AG09319 (cell line): ENCODE measurements around the gene WASL.
"Not testable (repeated sequence)": the region's sequence is repeated elsewhere in the genome, so short reads cannot be mapped to it uniquely, and the experiment has no call there.

Experiments
- DNase-seq: peaks from one replicate; pipeline ENCODE4 v3.0.0-alpha.2; 2010; ENCODE audit warnings: low read depth; ENCODE audit errors: extremely low read depth
- TF ChIP-seq, protein P1 (sequence below): IDR thresholded peaks from 2 replicates; pipeline ENCODE4 v1.5.1; 2011; ENCODE audit warnings: low read depth, mild to moderate bottlenecking, inconsistent platforms, low read length, moderate library complexity

WASL gene

DNA sequence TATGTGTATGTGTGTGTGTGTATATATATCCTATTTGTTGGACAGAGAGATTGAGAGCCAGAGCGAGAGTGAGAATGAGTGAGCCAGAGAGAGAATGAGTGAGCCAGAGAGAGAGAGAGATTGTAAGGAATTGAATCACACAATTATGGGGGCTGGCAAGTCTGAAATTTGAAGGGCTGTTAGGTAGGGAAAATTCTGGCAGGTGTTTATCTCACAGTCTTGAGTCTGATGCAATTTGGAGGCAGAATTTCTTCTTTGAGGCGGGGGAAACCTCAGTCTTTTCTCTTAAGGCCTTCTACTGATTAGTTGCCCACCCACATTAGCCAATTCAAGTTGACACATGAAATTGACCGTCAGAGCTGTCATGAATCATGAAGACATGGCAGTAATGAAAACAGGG lies 41.0 kb upstream of the WASL start:
- DNase-seq: no peak
- TF ChIP-seq, protein P1, sequence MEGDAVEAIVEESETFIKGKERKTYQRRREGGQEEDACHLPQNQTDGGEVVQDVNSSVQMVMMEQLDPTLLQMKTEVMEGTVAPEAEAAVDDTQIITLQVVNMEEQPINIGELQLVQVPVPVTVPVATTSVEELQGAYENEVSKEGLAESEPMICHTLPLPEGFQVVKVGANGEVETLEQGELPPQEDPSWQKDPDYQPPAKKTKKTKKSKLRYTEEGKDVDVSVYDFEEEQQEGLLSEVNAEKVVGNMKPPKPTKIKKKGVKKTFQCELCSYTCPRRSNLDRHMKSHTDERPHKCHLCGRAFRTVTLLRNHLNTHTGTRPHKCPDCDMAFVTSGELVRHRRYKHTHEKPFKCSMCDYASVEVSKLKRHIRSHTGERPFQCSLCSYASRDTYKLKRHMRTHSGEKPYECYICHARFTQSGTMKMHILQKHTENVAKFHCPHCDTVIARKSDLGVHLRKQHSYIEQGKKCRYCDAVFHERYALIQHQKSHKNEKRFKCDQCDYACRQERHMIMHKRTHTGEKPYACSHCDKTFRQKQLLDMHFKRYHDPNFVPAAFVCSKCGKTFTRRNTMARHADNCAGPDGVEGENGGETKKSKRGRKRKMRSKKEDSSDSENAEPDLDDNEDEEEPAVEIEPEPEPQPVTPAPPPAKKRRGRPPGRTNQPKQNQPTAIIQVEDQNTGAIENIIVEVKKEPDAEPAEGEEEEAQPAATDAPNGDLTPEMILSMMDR: no peak

DNA sequence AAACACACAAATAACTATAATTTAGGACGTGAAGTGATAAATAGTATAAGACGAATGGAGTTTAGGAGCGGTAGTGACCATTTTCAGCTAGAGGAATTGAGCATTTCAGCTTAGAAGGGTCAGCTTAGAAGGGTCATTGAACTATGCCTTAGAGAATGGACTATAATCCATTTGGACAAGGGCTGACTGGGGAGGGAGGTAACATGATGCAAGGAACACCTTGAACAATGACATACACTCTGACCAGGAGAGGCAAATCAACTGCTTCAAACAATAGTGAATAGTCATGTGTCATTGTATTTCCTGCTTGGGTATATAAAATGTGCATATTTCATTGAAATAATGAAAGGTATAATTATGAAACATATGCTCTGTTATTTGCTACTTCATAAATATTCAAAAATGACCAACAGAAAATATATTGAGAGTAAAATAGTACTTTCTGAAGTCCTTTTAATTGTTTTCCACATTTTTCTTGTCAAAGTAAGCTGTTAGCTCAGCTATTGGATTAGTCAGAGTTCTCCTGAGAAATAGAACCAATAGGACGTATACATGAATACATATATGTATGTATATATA lies 40.5 kb upstream of the WASL start:
- DNase-seq: no peak

DNA sequence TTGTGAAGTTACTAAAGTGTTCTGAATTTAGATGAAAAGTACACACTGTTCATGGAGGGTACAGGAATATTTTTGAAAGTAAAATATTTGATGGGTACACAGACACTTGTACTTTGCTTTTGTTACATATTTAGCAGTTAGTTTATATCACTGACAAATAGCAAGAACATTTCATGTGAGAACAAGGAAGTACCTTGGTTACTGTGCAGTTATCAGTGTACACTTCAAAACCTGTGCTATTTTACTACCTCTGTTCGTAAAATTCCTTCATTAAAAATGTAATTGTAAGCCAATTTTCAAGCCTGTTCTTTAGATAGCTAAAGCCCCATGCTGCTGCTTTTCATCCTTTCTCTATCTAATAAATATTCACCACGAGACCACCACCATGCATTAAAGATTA lies 39.8 kb upstream of the WASL start:
- DNase-seq: no peak
- TF ChIP-seq, protein P1: no peak

More for the DNA sequence above, 40.5 kb upstream of the WASL start:
- TF ChIP-seq, protein P1: no peak

DNA sequence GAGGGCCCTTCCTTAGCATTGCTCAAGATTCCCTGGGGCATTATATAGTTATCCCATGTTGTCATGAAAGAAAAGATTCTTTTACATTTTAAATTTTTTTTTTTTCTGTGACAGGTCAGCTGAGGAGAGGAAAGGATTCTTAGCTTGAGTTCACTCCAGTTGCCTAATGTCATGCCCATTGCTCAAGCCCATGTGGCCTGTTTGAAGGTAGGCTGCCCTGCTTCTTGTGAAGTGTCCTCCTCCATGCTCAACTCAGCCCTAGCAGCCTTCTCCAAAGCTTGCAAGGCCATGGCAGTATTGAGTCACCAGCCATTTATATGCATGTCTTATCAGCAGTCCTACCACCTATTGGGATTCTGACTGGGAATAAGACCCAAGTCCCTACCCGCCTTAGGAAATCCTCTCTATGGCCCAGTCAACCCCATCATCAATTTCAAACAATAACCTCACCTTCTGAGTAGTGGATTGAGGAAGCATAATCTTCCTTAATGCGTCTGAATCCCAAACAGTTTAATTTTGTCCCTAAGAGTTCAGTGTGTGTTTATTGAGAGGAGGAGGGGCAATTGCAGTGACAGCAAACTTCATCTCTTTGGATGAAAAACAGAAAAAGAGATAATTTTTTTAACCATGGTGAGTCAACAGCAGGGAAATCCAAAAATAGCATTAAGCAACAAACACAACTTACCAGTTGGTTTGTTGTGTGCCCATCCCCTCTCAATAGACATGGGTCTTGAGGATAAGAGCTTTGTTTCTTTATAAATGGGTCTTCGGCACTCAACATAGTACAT lies 38.6 kb upstream of the WASL start:
- no peak for DNase-seq
- TF ChIP-seq, protein P1: no peak

DNA sequence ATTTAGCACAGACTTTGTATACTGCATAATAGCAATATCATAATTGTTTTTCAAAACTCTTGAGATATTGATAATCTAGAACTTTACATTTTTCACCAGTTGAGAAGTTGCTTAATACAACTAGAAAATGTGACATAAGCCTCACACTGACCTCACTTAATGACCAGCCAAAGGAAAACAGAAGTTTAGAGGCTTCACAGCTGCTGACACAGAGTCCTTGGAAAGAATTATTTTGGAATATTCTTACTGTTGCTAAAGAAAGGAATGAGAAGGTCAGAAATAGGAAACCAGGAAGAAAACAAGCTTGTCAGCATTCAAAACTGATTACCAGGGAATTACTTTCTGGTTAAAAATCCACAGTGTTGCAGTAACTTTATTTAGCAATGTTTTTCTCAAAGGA lies 35.5 kb upstream of the WASL start:
- TF ChIP-seq, protein P1: no peak
- DNase-seq: no peak

DNA sequence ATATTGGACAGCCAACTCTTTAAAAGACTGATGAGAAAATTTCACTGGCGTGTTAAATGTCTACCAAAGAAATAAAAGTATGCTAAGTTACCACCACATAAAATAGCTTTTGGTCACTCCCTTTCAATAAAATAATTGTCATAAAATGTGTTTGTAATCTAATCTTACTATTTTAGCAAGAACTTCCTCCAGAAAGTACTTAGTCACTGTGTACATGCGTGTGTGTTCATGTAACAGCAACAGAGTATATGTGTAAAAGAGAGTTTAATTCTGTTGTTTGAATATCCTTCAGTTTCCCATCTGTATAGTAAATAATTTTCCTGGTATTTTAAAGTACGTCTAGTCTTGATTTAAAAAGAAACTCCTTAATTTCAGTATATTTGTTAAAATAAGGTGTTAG lies 35.0 kb upstream of the WASL start:
- TF ChIP-seq, protein P1: no peak
- DNase-seq: no peak

DNA sequence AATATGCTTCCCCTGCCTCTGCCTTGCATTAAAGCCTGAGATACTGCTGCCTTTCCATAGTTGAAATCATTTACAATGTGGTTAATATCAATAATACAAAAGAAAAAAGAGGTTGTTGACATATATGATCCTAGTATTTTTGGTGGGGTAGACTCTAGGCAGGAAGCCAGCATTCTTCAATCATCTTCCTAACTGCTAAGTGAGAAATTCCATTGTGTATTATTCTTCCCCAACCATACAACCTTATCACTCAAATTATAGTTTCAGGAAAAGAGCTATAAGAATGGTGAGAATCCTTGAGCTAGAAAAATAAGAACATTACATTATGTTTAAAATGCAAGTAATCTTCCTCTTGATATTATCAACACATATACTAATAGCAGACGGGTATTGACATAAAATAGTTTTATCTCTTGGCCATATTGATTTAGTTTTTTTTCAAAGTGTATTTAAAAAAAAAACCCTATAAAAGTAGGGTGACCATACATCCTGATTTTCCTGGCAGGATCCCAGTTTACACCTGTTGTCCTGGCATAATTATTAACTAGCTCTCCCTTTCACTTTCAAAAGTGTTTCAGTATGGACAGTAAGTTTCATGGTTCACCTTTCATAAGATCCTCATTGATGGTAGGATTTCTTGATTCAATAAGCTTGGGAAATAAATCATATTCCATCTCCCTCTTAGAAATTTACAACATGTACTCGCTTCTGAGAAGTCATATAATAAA lies 33.4 kb upstream of the WASL start:
- no peak for DNase-seq
- TF ChIP-seq, protein P1: no peak

DNA sequence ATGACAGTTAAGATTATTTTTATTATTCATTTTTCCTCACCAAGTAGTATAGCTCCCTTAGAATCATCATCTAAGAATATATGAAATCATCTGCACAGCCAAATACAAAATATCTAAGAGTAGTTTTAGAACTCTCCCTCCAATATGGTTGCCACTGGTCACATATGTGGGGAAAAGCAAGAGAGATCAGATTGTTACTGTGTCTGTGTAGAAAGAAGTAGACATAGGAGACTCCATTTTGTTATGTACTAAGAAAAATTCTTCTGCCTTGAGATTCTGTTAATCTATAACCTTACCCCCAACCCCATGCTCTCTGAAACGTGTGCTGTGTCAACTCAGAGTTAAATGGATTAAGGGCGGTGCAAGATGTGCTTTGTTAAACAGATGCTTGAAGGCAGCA lies 31.7 kb upstream of the WASL start:
- not testable (repeated sequence) for DNase-seq
